Pancreas (tissue), 10 donors: ENCODE measurements around the gene TXNL4A. TPM values are rescaled to one million over a fixed set of nuclear protein-coding genes. Genes with fewer than 3 reads are reported as not detected.

Experiments
- ATAC-seq, 4 donors: fragments of 200-7000 bp; cut with Tn5 transposase; one replicate each; pipeline versions ENCODE4 v1.8.0 to v1.9.1; 2020; ENCODE audit warnings: mild to moderate bottlenecking in 4 of 4, moderate library complexity in 4 of 4
- DNase-seq, 6 donors: peaks; one replicate each; pipeline ENCODE4 v3.0.0-alpha.2; 2020
- FAIRE-seq: peaks from 2 replicates; lab custom pipeline; 2012; peaks lifted over from hg19 to GRCh38; lab: Jason Lieb, UNC
- H3K27ac ChIP-seq, 4 donors: fragments of 200-600 bp; sonication (generic); 1 replicate in 3 of 4; 2 replicates in 1 of 4; pipeline versions ENCODE4 v1.5.0 to v1.8.0; 2020
- H3K27me3 ChIP-seq, 4 donors: fragments of 200-600 bp; one replicate each; pipeline ENCODE4 v1.8.0; 2021
- H3K36me3 ChIP-seq, 3 donors: fragments of 200-600 bp; sonication (generic) in 1 of 3; one replicate each; pipeline versions ENCODE4 v1.5.0 to v1.8.0; 2020 to 2021
- H3K4me1 ChIP-seq, 3 donors: fragments of 200-600 bp; one replicate each; pipeline ENCODE4 v1.8.0; 2021
- H3K4me3 ChIP-seq, 4 donors: fragments of 200-600 bp; sonication (generic) in 2 of 4; one replicate each; pipeline versions ENCODE4 v1.5.0 to v1.8.0; 2020 to 2021
- H3K9me3 ChIP-seq, 4 donors: fragments of 200-600 bp; one replicate each; pipeline ENCODE4 v1.8.0; 2021
- CTCF ChIP-seq, 4 donors: fragments of 200-600 bp; sonication (generic) in 3 of 4; IDR thresholded peaks; one replicate each; pipeline versions ENCODE4 v1.5.0 to v1.8.0; 2021; ENCODE audit warnings: antibody characterized with exemption in 4 of 4
- WGBS, 2 donors: extraction: QIAGEN DNeasy Blood & Tissue Kit; methylation state at CpG; one replicate each; pipeline ENCODE4 v1.1.7; 2013; 5-methylcytosine and 5-hydroxymethylcytosine counted together
- intact Hi-C, 3 donors: fragments of 100-400 bp; cut with DNase I; formaldehyde crosslinking; loops; one replicate each; pipeline versions ENCODE4 v1.11.1 to v1.14.2; 2022
- polyA plus RNA-seq, 2 donors: library from polyadenylated mRNA; stranded (reverse); fragments of 200-250 nt; gene quantifications; one replicate each; pipeline ENCODE4 v1.2.3, GENCODE V29; 2013
- total RNA-seq, 6 donors: library from RNA; stranded (reverse); fragmentation: NEBNext Ultra II Directional in 4 of 6; extraction: Animal tissue kit (Norgen Biotek cat#: 25700) in 4 of 6; gene quantifications; one replicate each; pipeline versions ENCODE4 v1.2.1 to v1.2.4, GENCODE V29; 2021 to 2023
- donor health status: healthy with polysubstance abuse.
- donor health status: DM: no; HTN: no; CAD: no; lungs with moderate emphysema.
- donor health status: DM: no; HTN: no; CAD: no.
- donor health status: control.
- donor health status: control.
- donor health status: Bipolar disorder and iron deficiency.
- donor health status: DM: yes; HTN: yes; CAD: no.
- donor health status: DM: no; HTN: no; CAD: no.
- donor health status: DM: no; HTN: no; CAD: no.
- donor health status: DM: yes; HTN: yes; CAD: no.

Gene TXNL4A
- total and polyA plus RNA-seq, 8 donors: 40.5 to 64.6 (median 49.0) TPM

- Histone ChIP-seq H3K27me3 (no peaks in the 10 kb centered on the region), H3K27ac (peak overlapping the region in 3 of 4 donors; percentile 25 to 54 (median 26)), H3K4me3 (no peak overlapping the region), H3K36me3 (peaks cover 0 to 5% (median 0%) of the 10 kb centered on the region in 3 donors), H3K4me1 (peaks cover 0 to 13% (median 12%) of the 10 kb centered on the region in 3 donors), H3K9me3 (peaks cover 0 to 3% (median 0%) of the 10 kb centered on the region in 4 donors)
- no peak for FAIRE-seq
- ATAC-seq: no peak
- intact Hi-C loops: loop anchor here in 1 of 3 donors (10.0 kb wide), 1 partner anchor 220 kb away; no protein-coding TSS in a partner anchor
- WGBS, 2 donors: 56 to 64% methylated on average over 5 of the region's 5 CpGs
- peak in 3 of 6 donors; percentile 12 to 30 (median 29) for DNase-seq
- no peak for TF ChIP-seq CTCF (IDR thresholded peaks at IDR 0.05)
Observed at GRCh38 chr18:79935098-79935480, 53.3 kb downstream of the TXNL4A start.

- peaks cover 0 to 5% (median 0%) of the 10 kb centered on the region in 3 donors for H3K36me3 ChIP-seq
- peak overlapping the region in 3 of 4 donors; percentile 25 to 54 (median 26) for H3K27ac ChIP-seq
- no peak for TF ChIP-seq CTCF (IDR thresholded peaks at IDR 0.05)
- peak overlapping the region in 1 of 4 donors; percentile 15 for H3K4me3 ChIP-seq
- 35 to 38% methylated on average over 8 of the region's 8 CpGs for WGBS, 2 donors
- H3K27me3 ChIP-seq: no peaks in the 10 kb centered on the region
- FAIRE-seq: no peak
- intact Hi-C loops: loop anchor here in 1 of 3 donors (10.0 kb wide), 1 partner anchor 220 kb away; no protein-coding TSS in a partner anchor
- H3K4me1 ChIP-seq: peaks cover 0 to 13% (median 12%) of the 10 kb centered on the region in 3 donors
- peaks cover 0 to 4% (median 0%) of the 10 kb centered on the region in 4 donors for H3K9me3 ChIP-seq
- peak in 4 of 6 donors; percentile 31 to 38 (median 34) for DNase-seq
- peak; percentile 55 to 81 (median 74) for ATAC-seq
Observed at GRCh38 chr18:79934311-79935097, 53.9 kb downstream of the TXNL4A start.

- Histone ChIP-seq H3K36me3 (peaks cover 0 to 5% (median 0%) of the 10 kb centered on the region in 3 donors), H3K9me3 (peaks cover 0 to 4% (median 0%) of the 10 kb centered on the region in 4 donors)
- intact Hi-C loops: loop anchor here in 1 of 3 donors (10.0 kb wide), 1 partner anchor 221 kb away; no protein-coding TSS in a partner anchor
Observed at GRCh38 chr18:79933765-79934164, 54.6 kb downstream of the TXNL4A start.

GRCh38 chr18:79932907-79933306 is 55.5 kb downstream of the TXNL4A start:
- TF ChIP-seq CTCF (IDR thresholded peaks at IDR 0.05): no peak
- FAIRE-seq (no peak), DNase-seq (no peak), ATAC-seq (no peak)
- H3K36me3 ChIP-seq: peaks cover 0 to 5% (median 0%) of the 10 kb centered on the region in 3 donors
- no peak overlapping the region for H3K27ac ChIP-seq
- H3K9me3 ChIP-seq: peaks cover 0 to 4% (median 0%) of the 10 kb centered on the region in 4 donors
- 96 to 97% methylated on average over 3 of the region's 3 CpGs for WGBS, 2 donors
- intact Hi-C loops: loop anchor here in 1 of 3 donors (10.0 kb wide), 1 partner anchor 222 kb away; no protein-coding TSS in a partner anchor
- H3K4me3 ChIP-seq: no peak overlapping the region
- no peaks in the 10 kb centered on the region for H3K27me3 ChIP-seq
- peaks cover 0 to 13% (median 12%) of the 10 kb centered on the region in 3 donors for H3K4me1 ChIP-seq

More at GRCh38 chr18:79933765-79934164, 54.6 kb downstream of the TXNL4A start:
- Histone ChIP-seq H3K4me1 (peaks cover 0 to 13% (median 12%) of the 10 kb centered on the region in 3 donors), H3K27ac (peak overlapping the region in 1 of 4 donors; percentile 25), H3K4me3 (no peak overlapping the region), H3K27me3 (no peaks in the 10 kb centered on the region)
- DNase-seq: peak; percentile 68 to 76 (median 70)
- peak; percentile 92 to 97 (median 94) for ATAC-seq
- FAIRE-seq: no peak
- peak in 3 of 4 donors; percentile 23 to 41 (median 36) for TF ChIP-seq CTCF (IDR thresholded peaks at IDR 0.05)
- WGBS, 2 donors: 38 to 43% methylated on average over 10 of the region's 10 CpGs
